HL-60/S4 (cell line): ENCODE measurements around the gene CFAP97.
"Not testable (repeated sequence)": the region's sequence is repeated elsewhere in the genome, so short reads cannot be mapped to it uniquely, and the experiment has no call there.

Source experiments
- in situ Hi-C: fragments of 300-500 bp; cut with MboI; formaldehyde crosslinking; loops from 2 replicates; pipeline ENCODE4 v1.14.3; 2022; ENCODE audit warnings: low sequenced_read_pairs

Gene CFAP97

GRCh38 chr4:185142912-185143600, 60.7 kb downstream of the CFAP97 start, which contains the start of gene SLC25A4:
Gene SLC25A4 (plus strand): TSS chr4:185143266. CDS start chr4:185143373, 107 bp downstream.
- in situ Hi-C loops, result no loop called here

GRCh38 chr4:185142564-185142911, 61.3 kb downstream of the CFAP97 start:
- in situ Hi-C loops, result no loop called here

DNA sequence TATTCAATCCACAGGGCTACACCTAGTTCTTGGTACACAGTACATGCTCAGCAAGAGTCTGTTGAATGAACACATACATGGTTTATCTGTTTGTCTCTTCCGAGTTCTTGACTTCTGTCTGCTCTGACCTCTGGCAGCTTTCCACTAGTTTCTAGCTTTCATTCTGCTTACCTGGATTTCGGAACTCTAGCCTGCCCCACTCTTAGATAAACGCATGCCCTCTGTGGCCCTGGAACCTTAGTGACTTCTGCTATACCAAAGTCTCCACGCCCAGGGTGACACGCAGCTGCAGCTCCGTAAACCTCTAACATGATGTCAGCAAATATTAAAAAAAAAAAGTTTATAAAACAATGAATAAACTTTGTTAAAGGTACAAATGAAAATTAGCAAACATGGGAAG, 62.0 kb downstream of the CFAP97 start:
- in situ Hi-C loops, result no loop called here

DNA sequence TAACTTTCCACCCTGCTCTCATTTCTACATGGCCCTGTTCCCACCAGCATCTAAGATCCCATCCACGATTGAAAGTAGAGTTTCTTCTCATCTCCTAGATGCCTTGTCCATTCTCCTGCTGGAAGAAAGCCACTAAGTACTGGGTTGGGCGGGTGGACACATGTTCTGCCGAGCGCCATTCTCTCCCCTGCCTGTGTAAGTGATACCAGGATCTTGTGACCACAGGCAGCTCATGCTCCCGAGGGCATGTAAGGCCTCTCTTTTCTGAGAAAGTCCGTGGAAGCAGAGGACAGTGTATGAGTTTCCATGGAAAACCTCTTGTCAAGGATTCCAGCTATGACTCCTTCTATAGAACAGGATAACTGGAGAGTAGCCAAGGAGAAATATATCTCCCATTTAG, 64.1 kb downstream of the CFAP97 start:
- in situ Hi-C loops, result no loop called here

DNA sequence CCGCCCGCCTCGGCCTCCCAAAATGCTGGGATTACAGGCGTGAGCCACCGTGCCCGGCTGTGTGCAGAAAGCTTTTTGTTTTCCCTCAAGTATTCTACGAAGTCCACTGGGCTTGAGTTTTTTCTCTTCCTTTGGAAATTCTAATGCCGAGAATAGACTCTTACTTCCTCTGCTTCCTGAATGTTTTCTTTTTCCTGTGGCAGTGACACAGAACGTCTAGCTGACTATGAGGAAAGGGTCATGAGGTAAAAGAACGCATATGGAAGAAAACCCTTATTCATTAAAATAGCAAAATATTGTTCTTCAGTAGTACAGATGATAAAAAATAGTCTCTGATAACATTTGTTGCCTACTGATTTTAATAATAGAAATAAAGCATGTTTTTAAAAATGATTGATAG, 65.6 kb downstream of the CFAP97 start:
- in situ Hi-C loops, result no loop called here

GRCh38 chr4:185137233-185137925, 66.4 kb downstream of the CFAP97 start:
- in situ Hi-C loops, result no loop called here

DNA sequence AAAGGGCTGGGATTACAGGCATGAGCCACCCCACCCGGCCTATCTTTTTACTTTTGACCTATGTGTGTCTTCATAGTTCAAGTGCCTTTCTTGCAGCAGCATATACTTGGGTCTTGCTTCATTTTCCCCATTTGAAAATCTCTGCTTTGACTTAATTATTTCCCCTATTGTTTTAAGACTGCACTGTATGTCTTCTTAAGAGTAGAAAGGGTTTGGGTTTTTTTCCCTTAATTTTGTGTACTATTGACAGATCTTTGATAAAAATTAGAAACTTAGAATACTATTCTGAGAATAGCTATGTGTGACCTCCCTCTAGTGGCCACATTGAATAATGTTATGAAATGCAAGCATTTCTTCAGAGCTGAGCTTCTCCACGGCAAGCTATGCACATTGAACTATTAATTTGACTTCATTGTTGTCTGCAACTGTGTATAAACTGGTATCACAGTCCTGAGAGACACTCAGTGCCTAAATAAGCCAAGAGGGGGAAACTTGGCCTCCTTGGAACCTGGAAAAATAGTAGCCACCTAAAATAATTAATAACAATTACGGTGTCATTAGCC, 69.4 kb downstream of the CFAP97 start:
- in situ Hi-C loops, result no loop called here

DNA sequence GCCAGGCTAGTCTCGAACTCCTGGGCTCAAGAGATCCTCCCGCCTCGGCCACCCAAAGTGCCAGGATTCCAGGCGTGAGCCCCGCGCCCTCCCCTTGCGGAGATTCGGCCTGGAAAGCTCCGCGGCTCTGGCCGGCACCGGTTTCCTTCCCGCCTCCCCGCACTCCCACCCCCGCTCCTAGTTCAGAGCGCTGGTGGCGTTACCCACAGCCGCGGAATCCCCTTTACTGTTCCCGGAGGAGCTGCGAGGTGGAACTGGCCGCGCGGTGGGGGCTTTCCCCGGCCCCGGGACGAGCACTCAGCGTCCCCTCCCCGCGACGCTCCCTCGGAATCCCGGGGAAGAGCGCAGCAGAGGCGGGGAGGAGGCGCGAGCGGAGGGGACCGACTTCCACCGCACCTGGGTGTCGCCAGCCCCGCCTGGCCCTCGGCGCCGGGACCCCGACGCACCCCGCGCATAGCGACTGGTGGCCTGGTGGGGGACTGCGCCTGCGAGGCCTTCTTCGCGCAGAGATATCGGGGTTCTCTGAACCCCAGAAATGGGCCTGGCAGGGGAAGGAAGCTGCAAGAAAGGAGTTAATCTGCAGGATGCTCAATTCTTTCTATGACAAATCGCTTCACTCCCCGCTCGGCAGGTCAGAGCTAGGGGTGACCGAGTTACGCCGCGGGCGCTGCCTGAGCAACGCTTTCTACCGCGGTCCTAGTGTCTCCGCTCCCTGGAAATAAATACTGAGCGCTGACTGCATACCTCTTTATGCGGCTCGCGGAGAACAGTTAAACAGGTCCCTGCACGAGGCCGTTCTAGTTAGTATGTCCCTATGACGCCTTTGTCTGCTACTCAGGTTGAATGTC, 75.3 kb downstream of the CFAP97 start:
- in situ Hi-C loops, result no loop called here

DNA sequence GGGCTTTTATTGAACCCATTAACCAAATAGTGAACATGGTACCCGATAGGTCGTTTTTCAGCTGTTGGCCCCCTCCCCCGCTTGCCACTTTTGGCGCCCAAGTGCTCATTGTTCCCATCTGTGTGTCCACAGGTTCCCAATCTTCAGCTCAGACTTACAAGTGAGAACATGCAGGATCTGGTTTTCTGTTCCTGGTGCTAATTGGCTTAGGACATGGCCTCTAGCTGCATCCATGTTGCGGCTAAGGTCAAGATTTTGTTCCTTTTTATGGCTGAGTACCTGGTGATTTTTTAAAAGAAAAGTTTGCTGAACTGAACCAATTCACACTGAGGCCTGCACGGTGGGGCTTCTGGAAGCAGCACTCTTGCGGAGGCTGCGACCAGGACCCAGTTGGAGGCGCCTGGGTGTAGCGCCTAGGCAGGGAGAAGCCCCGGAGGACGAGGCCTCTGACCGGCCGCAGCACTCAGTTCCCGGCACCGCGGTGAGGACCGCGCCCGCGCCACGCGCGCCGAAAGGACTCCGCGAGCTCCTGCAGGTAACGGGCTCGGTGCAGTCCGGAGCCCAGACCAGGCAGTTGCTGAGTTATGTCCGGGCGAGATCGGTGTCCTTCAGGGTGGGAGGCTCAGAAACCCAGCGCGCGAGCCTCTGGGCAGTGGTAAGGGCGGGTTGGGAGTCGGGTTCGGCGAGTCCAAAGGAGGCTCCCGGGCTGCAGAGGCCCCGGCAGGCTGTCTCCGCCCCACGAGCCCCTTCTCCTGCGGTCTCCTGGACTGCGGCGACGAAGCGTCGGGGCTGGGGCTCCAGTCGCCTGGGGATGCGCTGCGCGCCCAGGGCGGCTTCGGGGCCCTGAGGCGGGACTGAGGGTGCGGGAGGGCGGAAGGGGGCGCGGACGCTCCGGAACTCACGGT, 76.5 kb downstream of the CFAP97 start:
- in situ Hi-C loops, result no loop called here

DNA sequence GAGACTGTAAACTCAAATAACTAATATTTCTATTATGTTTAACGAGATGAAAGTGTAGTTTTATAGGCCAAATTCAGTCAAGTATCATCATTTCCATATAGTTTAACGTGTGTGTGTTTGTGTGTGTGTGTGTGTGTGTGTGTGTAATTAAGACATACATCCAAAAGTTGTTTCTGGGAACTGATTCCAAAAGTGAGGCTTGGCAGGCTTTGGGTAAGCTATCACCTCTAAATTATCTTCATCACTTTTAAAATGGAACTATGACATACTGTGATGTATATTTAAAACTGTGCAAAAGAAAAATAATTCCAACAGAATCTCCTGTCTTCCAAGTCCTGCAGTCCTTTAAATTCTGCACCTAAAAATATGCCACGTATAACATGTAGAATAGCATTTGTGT, 79.8 kb downstream of the CFAP97 start:
- in situ Hi-C loops, result no loop called here

DNA sequence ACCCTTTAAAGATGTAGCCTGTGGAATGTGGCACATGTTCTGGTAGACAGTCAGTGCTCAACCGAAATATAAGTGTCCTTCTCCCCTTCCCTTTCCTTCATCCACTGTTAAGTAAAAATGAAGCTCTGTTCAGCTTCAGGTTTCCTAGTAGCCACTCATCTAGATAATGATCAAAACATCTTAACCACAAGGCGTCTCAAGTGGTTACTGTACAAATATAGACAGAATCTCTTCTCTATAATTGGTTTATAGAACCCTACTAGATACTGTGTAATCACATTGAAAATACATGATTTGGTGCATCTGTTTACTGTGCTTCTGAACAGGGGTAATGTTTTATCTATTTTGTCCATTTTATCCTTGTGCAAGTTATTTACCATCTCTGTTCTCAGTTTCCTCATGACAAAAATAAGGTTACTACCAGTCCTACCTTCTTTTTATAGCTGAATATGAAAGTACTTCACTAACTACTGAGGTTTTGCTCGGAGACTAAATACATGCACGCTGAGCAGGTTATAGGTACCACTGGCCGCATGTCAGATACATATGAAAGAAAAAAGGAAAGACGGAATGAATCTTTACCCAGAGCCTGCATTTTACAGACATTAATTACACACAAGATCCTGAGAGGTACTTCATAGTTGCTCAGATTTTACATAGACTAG, 81.0 kb downstream of the CFAP97 start:
- in situ Hi-C loops, result no loop called here

GRCh38 chr4:185120631-185120946, 83.2 kb downstream of the CFAP97 start:
- in situ Hi-C loops, result no loop called here

DNA sequence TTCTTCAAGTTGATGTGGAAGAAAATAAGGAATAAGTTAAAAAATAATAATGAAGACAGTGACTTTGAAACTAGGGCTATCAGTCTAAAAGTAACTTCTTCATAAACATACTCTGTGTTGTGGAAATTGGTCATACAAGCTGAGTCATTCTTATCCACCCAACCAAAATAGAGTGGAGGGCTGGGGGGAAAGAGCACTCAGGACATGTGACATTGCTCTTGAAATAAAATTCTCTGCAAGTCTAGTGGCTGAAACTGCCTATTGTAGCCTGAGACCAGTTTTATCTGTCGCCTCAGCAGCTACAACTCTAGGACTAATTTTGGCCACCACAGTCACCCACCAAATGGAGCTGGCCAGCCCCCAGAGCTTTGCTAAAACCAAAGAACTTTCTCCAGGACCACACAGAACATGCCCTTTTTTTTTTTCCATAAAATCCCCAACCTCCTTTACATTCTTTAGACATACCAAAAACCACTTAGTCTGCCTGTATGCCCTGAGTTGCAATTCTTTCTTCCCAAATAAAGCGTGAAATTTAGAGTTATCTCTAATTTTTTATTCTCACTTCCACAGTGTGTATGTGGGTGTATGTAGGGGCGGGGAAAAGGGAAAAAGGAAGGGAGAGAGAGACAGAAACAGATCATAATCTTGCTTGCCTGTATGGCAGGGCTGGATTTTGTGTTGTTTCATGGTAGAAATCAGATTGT, 83.7 kb downstream of the CFAP97 start:
- in situ Hi-C loops, result no loop called here

DNA sequence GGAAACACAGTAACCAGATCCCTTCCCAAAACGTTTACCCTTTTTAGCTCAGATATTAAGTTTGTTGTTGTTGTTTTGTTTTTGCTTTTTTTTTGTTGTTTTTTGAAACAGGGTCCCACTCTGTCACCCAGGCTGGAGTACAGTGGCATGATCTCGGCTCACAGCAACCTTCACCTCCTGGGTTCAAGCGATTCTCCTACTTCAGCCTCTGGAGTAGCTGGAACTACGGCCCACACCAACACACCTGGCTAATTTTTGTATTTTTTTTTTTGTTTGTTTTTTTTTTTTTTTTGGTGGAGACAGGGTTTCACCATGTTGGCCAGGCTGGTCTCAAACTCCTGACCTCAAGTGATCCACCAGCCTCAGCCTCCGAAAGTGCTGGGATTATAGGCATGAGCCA, 84.3 kb downstream of the CFAP97 start:
- in situ Hi-C loops, result not testable (repeated sequence)

DNA sequence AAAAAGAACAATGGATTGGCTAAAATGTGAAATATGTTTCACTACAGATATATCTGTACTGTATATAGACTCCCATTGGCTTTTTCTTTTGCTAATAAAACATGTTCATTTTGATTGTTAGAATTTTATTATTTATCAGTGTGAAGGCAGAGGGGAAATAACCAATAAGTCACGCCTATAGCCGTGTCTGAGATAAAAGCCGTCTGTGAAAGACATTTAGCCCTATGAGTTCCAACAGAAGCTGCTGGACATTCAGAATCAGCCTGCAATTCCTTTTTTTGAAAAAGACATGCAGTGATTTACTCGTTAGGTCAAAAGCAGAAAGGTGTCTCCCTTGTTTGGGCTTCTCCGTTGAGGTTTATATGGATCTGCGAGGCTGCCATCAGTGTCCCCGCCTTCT, 84.9 kb downstream of the CFAP97 start:
- in situ Hi-C loops, result no loop called here

- in situ Hi-C loops, result no loop called here
Observed at GRCh38 chr4:185117300-185117934, 86.4 kb downstream of the CFAP97 start.

- in situ Hi-C loops, result no loop called here
Observed at GRCh38 chr4:185115827-185116232, 88.0 kb downstream of the CFAP97 start.

- in situ Hi-C loops, result no loop called here
Observed at GRCh38 chr4:185113340-185113739, 90.5 kb downstream of the CFAP97 start.

DNA sequence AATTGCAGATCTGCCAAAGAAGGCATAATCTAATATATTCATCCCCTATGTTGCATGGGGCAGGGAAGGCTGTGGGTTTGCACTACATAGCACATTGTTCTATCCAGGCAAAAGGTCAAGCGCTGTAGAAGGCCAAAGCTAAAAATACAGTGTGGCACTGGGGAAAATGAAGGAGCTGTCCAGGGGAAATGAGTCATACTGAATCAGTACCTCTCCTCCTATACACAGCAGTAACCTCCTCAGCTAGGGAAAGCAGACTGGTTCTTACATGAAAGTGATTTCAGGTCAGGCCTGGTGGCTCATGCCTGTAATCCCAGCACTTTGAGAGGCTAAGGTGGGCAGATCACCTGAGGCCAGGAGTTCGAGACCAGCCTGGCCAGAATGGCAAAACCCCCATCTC, 91.7 kb downstream of the CFAP97 start:
- in situ Hi-C loops, result no loop called here
